A549 (cell line): ENCODE results near the gene YIPF6.

Experiments used
- BCL3 ChIP-seq: fragments of >200 bp; sonication (Bioruptor Twin); formaldehyde crosslinking; IDR thresholded peaks from 3 replicates; pipeline ENCODE4 v1.6.1; 2016
- CTCF ChIP-seq: fragments of >200 bp; sonication (Bioruptor Twin); formaldehyde crosslinking; IDR thresholded peaks from 3 replicates; pipeline ENCODE4 v1.5.1; 2016
- EP300 ChIP-seq, 2 experiments: fragments of >200 bp; sonication (Bioruptor Twin); formaldehyde crosslinking; IDR thresholded peaks; 2 replicates in 1 of 2; 3 replicates in 1 of 2; pipeline ENCODE4 v1.6.1; 2016 to 2017
- MAX ChIP-seq: IDR thresholded peaks from 2 replicates; pipeline ENCODE4 v1.6.1; 2012
- RCOR1 ChIP-seq: fragments of 150-350 bp; IDR thresholded peaks from 2 replicates; pipeline ENCODE4 v1.6.1; 2014; ENCODE audit warnings: antibody characterized with exemption, low read length, low read depth
- RFX5 ChIP-seq: fragments of 450-650 bp; IDR thresholded peaks from 2 replicates; pipeline ENCODE4 v1.7.1; 2014; ENCODE audit warnings: antibody characterized with exemption, mild to moderate bottlenecking, moderate library complexity
- SMC3 ChIP-seq: fragments of >200 bp; sonication (Bioruptor Twin); formaldehyde crosslinking; IDR thresholded peaks from 3 replicates; pipeline ENCODE4 v1.6.1; 2018; ENCODE audit warnings: inconsistent platforms

GRCh38 chrX:68511255-68511654 is 12.4 kb downstream of the YIPF6 start:
- TF ChIP-seq BCL3, result no peak
- TF ChIP-seq MAX, result no peak
- no peak for TF ChIP-seq RFX5
- peak; percentile 79 for TF ChIP-seq CTCF
- no peak for TF ChIP-seq EP300 (IDR thresholded peaks at IDR 0.05)
- TF ChIP-seq RCOR1, result no peak
- peak; percentile 87 for TF ChIP-seq SMC3
